ENCODE measurements around the gene CYFIP2. TPM values are rescaled to one million over a fixed set of nuclear protein-coding genes. Genes with fewer than 3 reads are reported as not detected.
A peak's percentile ranks its signal among the peaks of the same experiment; 100 is the strongest.

CYFIP2 gene
- total and polyA plus RNA-seq, 12 donors, result 20.3 to 50.8 (median 31.1) TPM

- H3K27me3 ChIP-seq, result peaks cover 0 to 2% (median 0%) of the 10 kb centered on the region in 7 donors
- no peaks in the 10 kb centered on the region for H3K9me3 ChIP-seq
- no peak overlapping the region for H3K4me3 ChIP-seq
- no peak for TF ChIP-seq CTCF (IDR thresholded peaks at IDR 0.05)
- H3K27ac ChIP-seq, result peak overlapping the region in 1 of 10 donors; percentile 18
- DNase-seq (no peak), ATAC-seq (peak in 2 of 8 donors; percentile 48 to 62)
- intact Hi-C loops (cut with DNase I), result no loop called here
- H3K36me3 ChIP-seq, result no peaks in the 10 kb centered on the region
- peaks cover 0 to 41% (median 0%) of the 10 kb centered on the region in 9 donors for H3K4me1 ChIP-seq
- whole genome bisulfite sequencing, 2 donors, result 54% methylated on average over 9 of the region's 9 CpGs
Observed at GRCh38 chr5:157219491-157220271, 46.2 kb upstream of the CYFIP2 start.

GRCh38 chr5:157221959-157222358 lies 44.0 kb upstream of the CYFIP2 start:
- DNase-seq, result no peak
- Histone ChIP-seq H3K9me3 (no peaks in the 10 kb centered on the region), H3K27me3 (peaks cover 0 to 2% (median 0%) of the 10 kb centered on the region in 7 donors), H3K4me3 (no peak overlapping the region), H3K27ac (peak overlapping the region in 1 of 10 donors; percentile 62), H3K4me1 (peaks cover 0 to 37% (median 0%) of the 10 kb centered on the region in 9 donors), H3K36me3 (no peaks in the 10 kb centered on the region)
- 88 to 97% methylated on average over 5 of the region's 5 CpGs for WGBS, 2 donors
- no peak for TF ChIP-seq CTCF (IDR thresholded peaks at IDR 0.05)
- intact Hi-C loops (cut with DNase I), result no loop called here
- ATAC-seq, result no peak

- Histone ChIP-seq H3K4me1 (peaks cover 0 to 30% (median 0%) of the 10 kb centered on the region in 9 donors), H3K27ac (peak overlapping the region in 1 of 10 donors; percentile 62), H3K9me3 (no peaks in the 10 kb centered on the region), H3K4me3 (no peak overlapping the region), H3K27me3 (peaks cover 0 to 2% (median 0%) of the 10 kb centered on the region in 7 donors), H3K36me3 (no peaks in the 10 kb centered on the region)
- 83 to 84% methylated on average over 10 of the region's 10 CpGs for WGBS, 2 donors
- no peak for TF ChIP-seq CTCF (IDR thresholded peaks at IDR 0.05)
- intact Hi-C loops (cut with DNase I), result no loop called here
- no peak for ATAC-seq
- no peak for DNase-seq
Observed at GRCh38 chr5:157222506-157223230, 43.3 kb upstream of the CYFIP2 start.

- peaks cover 0 to 2% (median 0%) of the 10 kb centered on the region in 7 donors for H3K27me3 ChIP-seq
- H3K4me3 ChIP-seq, result no peak overlapping the region
- WGBS, 2 donors, result 69% methylated on average over 6 of the region's 6 CpGs
- peaks cover 0 to 18% (median 0%) of the 10 kb centered on the region in 9 donors for H3K4me1 ChIP-seq
- no peaks in the 10 kb centered on the region for H3K9me3 ChIP-seq
- TF ChIP-seq CTCF (IDR thresholded peaks at IDR 0.05), result no peak
- intact Hi-C loops (cut with DNase I), result no loop called here
- no peak for DNase-seq
- no peak for ATAC-seq
- no peaks in the 10 kb centered on the region for H3K36me3 ChIP-seq
- no peak overlapping the region for H3K27ac ChIP-seq
Observed at GRCh38 chr5:157225469-157226422, 40.2 kb upstream of the CYFIP2 start.

Data from heart right ventricle (tissue), 16 donors.